Fibroblast of lung (primary cell): ENCODE results near the gene CEP97. TPM values are rescaled to one million over a fixed set of nuclear protein-coding genes. Genes with fewer than 3 reads are reported as not detected.
A peak's percentile ranks its signal among the peaks of the same experiment; 100 is the strongest.

Source experiments
- DNase-seq, 2 donors: peaks; one replicate each; pipeline versions ENCODE4 v3.0.0 to v3.0.0-alpha.2; 2010; ENCODE audit warnings: low read depth in 2 of 2
- H2AFZ ChIP-seq: 2 replicates; pipeline ENCODE4 v1.5.1; 2012; ENCODE audit warnings: low read length, control low read depth, inconsistent platforms
- H3K27ac ChIP-seq: 2 replicates; pipeline ENCODE4 v1.5.1; 2011; ENCODE audit warnings: low read length, control low read depth; ENCODE audit not compliant: insufficient read depth
- H3K27me3 ChIP-seq: 2 replicates; pipeline ENCODE4 v1.5.1; 2011; ENCODE audit warnings: mild to moderate bottlenecking, low read length; ENCODE audit not compliant: control insufficient read depth, insufficient read depth
- H3K36me3 ChIP-seq: 2 replicates; pipeline ENCODE4 v1.5.1; 2011; ENCODE audit warnings: low read length; ENCODE audit not compliant: control insufficient read depth, insufficient read depth
- H3K4me1 ChIP-seq: 2 replicates; pipeline ENCODE4 v1.5.1; 2011; ENCODE audit warnings: low read length; ENCODE audit not compliant: control insufficient read depth, insufficient read depth; ENCODE audit errors: extremely low read depth
- H3K4me2 ChIP-seq: 2 replicates; pipeline ENCODE4 v1.5.1; 2011; ENCODE audit warnings: low read length, control low read depth; ENCODE audit not compliant: insufficient read depth; ENCODE audit errors: extremely low read depth
- H3K4me3 ChIP-seq, 4 experiments: fragments of 200-600 bp in 1 of 4; sonication (generic) in 1 of 4; replicated peaks in 1 of 4; 2 replicates each; pipeline ENCODE4 v1.5.1; 2011 to 2016; ENCODE audit warnings: low read length in 4 of 4, low read depth in 3 of 4, mild to moderate bottlenecking in 3 of 4, control low read depth in 2 of 4, inconsistent platforms in 1 of 4, mixed read lengths in 1 of 4; ENCODE audit not compliant: insufficient read depth in 1 of 4; ENCODE audit errors: control extremely low read depth in 1 of 4
- H3K79me2 ChIP-seq: 2 replicates; pipeline ENCODE4 v1.5.1; 2012; ENCODE audit warnings: mild to moderate bottlenecking, low read length, inconsistent platforms; ENCODE audit not compliant: control insufficient read depth, insufficient read depth
- H3K9ac ChIP-seq: 2 replicates; pipeline ENCODE4 v1.5.1; 2011; ENCODE audit warnings: mild to moderate bottlenecking, low read length, control low read depth; ENCODE audit not compliant: insufficient read depth
- H3K9me3 ChIP-seq: 2 replicates; pipeline ENCODE4 v1.5.1; 2012; ENCODE audit warnings: low read depth, low read length; ENCODE audit not compliant: control insufficient read depth, insufficient read depth
- H4K20me1 ChIP-seq: 2 replicates; pipeline ENCODE4 v1.5.1; 2011; ENCODE audit warnings: low read length; ENCODE audit not compliant: control insufficient read depth, insufficient read depth; ENCODE audit errors: extremely low read depth
- EZH2 ChIP-seq: IDR thresholded peaks from 2 replicates; pipeline ENCODE4 v1.5.1; 2012; ENCODE audit warnings: low read length, control low read depth, mild to moderate bottlenecking; ENCODE audit errors: missing control alignments
- polyA plus RNA-seq, 2 donors: library from polyadenylated mRNA; depleted of rRNA in 1 of 2; stranded (reverse) in 1 of 2; unstranded in 1 of 2; fragments of >200 nt; gene quantifications; 2 replicates each; pipeline ENCODE4 v1.2.1, GENCODE V29; 2011 to 2012; ENCODE audit warnings: missing spikeins in 1 of 2
- total RNA-seq: library from RNA; depleted of rRNA; stranded (reverse); fragments of >200 nt; gene quantifications from 2 replicates; pipeline ENCODE4 v1.2.1, GENCODE V29; 2014
- TF ChIP-seq, protein P1 (sequence below), 2 donors: IDR thresholded peaks in 1 of 2; conservative IDR thresholded peaks in 1 of 2; 1 replicate in 1 of 2; 2 replicates in 1 of 2; pipeline ENCODE4 v1.5.1; 2011 to 2012; ENCODE audit warnings: low read length in 2 of 2, control low read depth in 1 of 2, inconsistent platforms in 1 of 2, low read depth in 1 of 2, mild to moderate bottlenecking in 1 of 2

The CEP97 gene
- total and polyA plus RNA-seq, 2 donors (not counting 1 experiment from before 2014, with no cell fraction given), result 2.0 to 10.1 TPM

GRCh38 chr3:101814835-101815234 lies 90.4 kb downstream of the CEP97 start:
- TF ChIP-seq, protein P1, sequence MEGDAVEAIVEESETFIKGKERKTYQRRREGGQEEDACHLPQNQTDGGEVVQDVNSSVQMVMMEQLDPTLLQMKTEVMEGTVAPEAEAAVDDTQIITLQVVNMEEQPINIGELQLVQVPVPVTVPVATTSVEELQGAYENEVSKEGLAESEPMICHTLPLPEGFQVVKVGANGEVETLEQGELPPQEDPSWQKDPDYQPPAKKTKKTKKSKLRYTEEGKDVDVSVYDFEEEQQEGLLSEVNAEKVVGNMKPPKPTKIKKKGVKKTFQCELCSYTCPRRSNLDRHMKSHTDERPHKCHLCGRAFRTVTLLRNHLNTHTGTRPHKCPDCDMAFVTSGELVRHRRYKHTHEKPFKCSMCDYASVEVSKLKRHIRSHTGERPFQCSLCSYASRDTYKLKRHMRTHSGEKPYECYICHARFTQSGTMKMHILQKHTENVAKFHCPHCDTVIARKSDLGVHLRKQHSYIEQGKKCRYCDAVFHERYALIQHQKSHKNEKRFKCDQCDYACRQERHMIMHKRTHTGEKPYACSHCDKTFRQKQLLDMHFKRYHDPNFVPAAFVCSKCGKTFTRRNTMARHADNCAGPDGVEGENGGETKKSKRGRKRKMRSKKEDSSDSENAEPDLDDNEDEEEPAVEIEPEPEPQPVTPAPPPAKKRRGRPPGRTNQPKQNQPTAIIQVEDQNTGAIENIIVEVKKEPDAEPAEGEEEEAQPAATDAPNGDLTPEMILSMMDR (conservative IDR thresholded peaks at IDR 0.05 in 1 of 2, IDR thresholded peaks at IDR 0.05 in 1 of 2; ENCODE audit: low read depth in 1 of 2, low read length in 2 of 2), result no peak
- TF ChIP-seq EZH2, result no peak
- Histone ChIP-seq H3K36me3 (no peaks in the 10 kb centered on the region), H3K79me2 (no peaks in the 10 kb centered on the region), H2AFZ (no peak overlapping the region), H3K4me1 (peaks cover under 1% of the 10 kb centered on the region), H3K4me3 (no peak overlapping the region), H3K27ac (no peak overlapping the region), H3K27me3 (no peaks in the 10 kb centered on the region), H4K20me1 (no peaks in the 10 kb centered on the region), H3K9ac (no peak overlapping the region), H3K9me3 (no peaks in the 10 kb centered on the region), H3K4me2 (no peak overlapping the region)
- DNase-seq, result no peak

DNA sequence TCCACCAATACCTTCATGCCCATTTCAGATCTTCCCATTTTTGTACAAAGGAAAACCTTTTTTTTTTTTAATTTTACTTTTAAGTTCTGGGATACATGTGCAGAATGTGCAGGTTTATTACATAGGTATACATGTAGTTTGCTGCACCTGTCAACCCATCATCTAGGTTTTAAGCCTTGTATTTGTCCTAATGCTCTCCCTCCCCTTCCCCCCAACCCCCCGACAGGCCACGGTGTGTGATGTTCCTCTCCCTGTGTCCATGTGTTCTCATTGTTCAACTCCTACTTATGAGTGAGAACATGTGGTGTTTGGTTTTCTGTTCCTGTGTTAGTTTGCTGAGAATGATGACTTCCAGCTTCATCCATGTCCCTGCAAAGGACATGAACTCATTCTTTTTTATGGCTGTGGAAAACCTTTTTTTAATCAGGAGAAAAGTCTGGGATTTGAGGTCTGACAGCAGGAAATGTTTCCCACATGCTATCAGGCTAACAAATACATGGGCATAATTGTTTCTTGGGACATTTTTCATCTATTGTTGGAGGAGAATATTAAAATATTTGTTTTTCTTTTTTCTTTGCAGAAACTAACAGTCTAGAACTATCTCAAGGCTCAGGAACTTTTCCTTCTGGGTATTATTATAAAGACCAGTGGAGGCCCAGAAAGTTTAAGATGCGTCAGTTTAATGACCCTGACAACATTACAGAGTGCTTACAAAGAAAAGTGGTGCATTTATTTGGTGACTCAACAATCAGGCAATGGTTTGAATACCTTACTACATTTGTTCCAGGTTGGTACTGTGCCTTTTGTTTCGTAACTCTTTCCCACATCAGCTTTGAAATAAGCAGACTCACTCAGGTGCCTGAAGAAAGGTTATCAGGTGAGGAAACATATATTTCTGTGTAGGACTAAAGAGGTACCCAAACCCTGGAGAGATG lies 92.1 kb downstream of the CEP97 start:
- H3K9ac ChIP-seq, result no peak overlapping the region
- no peak overlapping the region for H2AFZ ChIP-seq
- no peaks in the 10 kb centered on the region for H3K79me2 ChIP-seq
- no peak for TF ChIP-seq EZH2
- TF ChIP-seq, protein P1 (conservative IDR thresholded peaks at IDR 0.05 in 1 of 2, IDR thresholded peaks at IDR 0.05 in 1 of 2; ENCODE audit: low read depth in 1 of 2, low read length in 2 of 2), result no peak
- no peaks in the 10 kb centered on the region for H3K9me3 ChIP-seq
- no peaks in the 10 kb centered on the region for H3K4me1 ChIP-seq
- no peaks in the 10 kb centered on the region for H3K27me3 ChIP-seq
- H3K4me2 ChIP-seq, result no peak overlapping the region
- H3K36me3 ChIP-seq, result peaks cover 2% of the 10 kb centered on the region
- H4K20me1 ChIP-seq, result no peaks in the 10 kb centered on the region
- H3K4me3 ChIP-seq, result no peak overlapping the region
- no peak overlapping the region for H3K27ac ChIP-seq
- peak in 1 of 2 donors; percentile 42 for DNase-seq

GRCh38 chr3:101817992-101818391 lies 93.6 kb downstream of the CEP97 start:
- H3K4me2 ChIP-seq, result no peak overlapping the region
- no peaks in the 10 kb centered on the region for H3K9me3 ChIP-seq
- no peaks in the 10 kb centered on the region for H3K4me1 ChIP-seq
- no peak overlapping the region for H2AFZ ChIP-seq
- no peak overlapping the region for H3K4me3 ChIP-seq
- H3K9ac ChIP-seq, result no peak overlapping the region
- DNase-seq, result no peak
- no peak for TF ChIP-seq EZH2
- peaks cover 2% of the 10 kb centered on the region for H3K36me3 ChIP-seq
- H3K27me3 ChIP-seq, result no peaks in the 10 kb centered on the region
- H3K79me2 ChIP-seq, result no peaks in the 10 kb centered on the region
- H3K27ac ChIP-seq, result no peak overlapping the region
- H4K20me1 ChIP-seq, result no peaks in the 10 kb centered on the region
